KOPT-K1 (cell line): ENCODE results near the gene PPP1R7.

Experiments used
- H3K27ac ChIP-seq: fragments of 200-600 bp; sonication (generic); 2 replicates; pipeline ENCODE4 v1.5.1; 2016; ENCODE audit warnings: antibody characterized with exemption, mild to moderate bottlenecking, low read depth, low read length; ENCODE audit not compliant: poor library complexity, severe bottlenecking
- H3K36me3 ChIP-seq: fragments of 200-600 bp; sonication (generic); 2 replicates; pipeline ENCODE4 v1.5.1; 2017; ENCODE audit warnings: antibody characterized with exemption, mild to moderate bottlenecking, low read length, moderate library complexity; ENCODE audit not compliant: insufficient read depth
- H3K9me3 ChIP-seq: fragments of 200-600 bp; sonication (generic); 2 replicates; pipeline ENCODE4 v1.5.1; 2017; ENCODE audit warnings: antibody characterized with exemption, low read length, mild to moderate bottlenecking; ENCODE audit not compliant: insufficient read depth, poor library complexity, severe bottlenecking

The PPP1R7 gene

DNA sequence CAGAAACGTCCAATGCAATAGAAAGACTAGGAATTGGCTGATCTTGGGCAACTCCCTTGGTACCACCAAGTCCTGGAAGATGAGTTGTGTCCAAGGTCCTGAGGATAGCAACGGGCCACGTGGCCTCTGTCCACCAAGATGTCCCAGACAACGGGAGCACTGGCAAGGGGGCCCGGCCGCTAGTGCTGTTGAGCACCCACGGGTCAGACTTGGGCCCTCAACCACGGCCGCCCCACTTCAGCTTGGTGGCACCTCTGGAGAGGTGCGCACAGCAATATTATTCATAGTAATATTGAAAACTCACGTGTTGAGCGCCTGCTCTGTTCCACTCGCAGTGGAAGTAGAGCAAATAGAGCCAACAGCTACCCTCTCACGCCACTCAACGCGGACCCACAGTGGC is 20.0 kb upstream of the PPP1R7 start:
- H3K36me3 ChIP-seq, result peaks cover 82% of the 10 kb centered on the region
- no peak overlapping the region for H3K27ac ChIP-seq

DNA sequence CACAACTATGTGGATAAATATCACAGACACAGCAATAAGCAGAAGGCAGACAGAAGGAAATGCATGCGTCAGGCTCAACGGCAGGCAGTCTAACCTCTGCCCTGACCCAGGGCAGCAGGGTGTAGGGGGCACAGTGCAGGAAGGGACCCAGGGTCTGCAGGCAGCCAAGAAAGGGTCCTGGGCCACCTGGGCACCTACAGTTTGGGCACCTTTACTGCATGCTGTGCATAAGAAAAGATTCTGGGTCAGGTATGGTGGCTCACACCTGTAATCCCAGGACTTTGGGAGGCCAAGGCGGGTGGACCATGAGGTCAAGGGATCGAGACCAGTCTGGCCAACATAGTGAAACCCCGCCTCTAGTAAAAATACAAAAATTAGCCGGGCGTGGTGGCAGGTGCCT is 18.7 kb upstream of the PPP1R7 start:
- peaks cover 83% of the 10 kb centered on the region for H3K36me3 ChIP-seq

More for the DNA sequence above, 20.0 kb upstream of the PPP1R7 start:
- no peaks in the 10 kb centered on the region for H3K9me3 ChIP-seq

DNA sequence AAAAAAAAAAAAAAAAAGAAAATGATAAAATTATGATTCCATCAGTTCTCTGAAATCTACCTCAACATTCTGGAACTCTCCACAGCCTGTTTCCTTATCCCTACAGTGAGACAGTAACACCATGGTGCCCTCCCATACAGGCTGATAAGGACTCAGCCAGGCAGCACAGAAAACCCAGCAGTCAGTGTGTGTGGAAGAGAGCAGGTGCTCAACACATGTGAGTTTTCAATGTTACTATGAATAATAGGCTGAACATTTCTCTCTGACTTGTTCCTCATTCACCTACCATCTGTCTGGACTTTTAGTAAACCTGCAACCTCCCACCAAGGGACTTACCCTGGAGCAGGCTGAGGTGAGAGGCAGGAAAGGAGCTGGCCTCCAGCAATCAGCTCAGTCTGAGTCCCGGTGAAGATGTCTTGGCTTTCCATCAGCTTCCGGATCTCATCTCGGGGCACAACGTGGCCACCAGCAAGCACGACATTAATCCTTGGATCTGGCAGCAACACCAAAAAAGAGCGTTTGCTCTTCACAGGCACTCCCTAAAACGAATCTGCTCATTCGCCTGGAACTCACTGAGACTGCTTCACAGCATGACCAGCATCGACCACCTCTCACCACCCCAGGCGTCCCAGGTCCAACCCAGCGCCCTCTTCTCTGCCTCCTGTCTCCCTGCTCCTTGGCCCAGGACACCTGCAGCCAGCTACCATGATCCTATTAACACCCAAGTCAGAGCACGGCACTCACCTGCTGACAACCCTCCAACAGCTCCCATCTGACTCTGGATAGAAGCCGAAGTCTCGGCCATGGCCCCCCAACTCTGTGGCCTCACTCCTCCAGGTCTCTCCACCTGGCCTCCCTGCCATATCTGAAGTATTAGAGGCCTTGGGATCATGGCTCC is 17.5 kb upstream of the PPP1R7 start:
- Histone ChIP-seq H3K9me3 (no peaks in the 10 kb centered on the region), H3K27ac (no peak overlapping the region), H3K36me3 (peaks cover 87% of the 10 kb centered on the region)

More for the DNA sequence above, 18.7 kb upstream of the PPP1R7 start:
- Histone ChIP-seq H3K9me3 (no peaks in the 10 kb centered on the region), H3K27ac (no peak overlapping the region)

DNA sequence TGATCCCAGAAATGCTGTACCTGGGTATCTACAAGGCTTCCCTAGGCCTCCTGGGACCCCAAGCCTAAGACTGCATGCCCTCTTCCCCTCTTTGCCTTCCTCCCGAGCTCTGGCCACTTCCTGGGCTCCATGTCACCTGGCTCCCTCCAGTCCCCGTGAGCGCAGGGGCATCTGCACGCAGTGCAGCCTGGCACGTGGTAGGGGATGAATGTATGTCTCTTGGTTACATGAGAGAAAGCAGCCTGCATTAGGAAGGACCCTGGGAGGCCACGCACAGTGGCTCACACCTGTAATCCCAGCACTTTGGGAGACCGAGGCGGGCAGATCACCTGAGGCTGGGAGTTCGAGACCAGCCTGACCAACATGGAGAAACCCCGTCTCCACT is 16.8 kb upstream of the PPP1R7 start:
- Histone ChIP-seq H3K27ac (no peak overlapping the region), H3K36me3 (peaks cover 91% of the 10 kb centered on the region), H3K9me3 (no peaks in the 10 kb centered on the region)

DNA sequence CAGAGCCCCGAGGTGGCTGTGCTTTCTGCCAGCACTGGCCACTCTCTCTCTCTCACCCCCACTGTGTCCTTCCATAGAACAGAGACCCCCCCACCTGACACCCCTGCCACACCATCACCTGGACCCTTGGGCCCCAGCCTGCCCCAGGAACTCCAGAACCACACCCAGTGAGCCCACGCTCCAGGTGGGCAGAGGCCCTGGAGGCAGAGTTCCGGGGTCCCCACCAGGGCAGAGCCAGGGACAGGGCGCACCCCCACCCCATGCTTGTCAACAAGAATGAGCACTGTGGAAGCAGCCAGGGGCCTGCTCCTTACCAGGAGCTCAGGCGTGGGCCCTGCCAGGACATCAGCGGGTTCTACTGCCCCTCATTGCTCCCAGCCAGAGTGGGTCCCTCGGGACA is 15.6 kb upstream of the PPP1R7 start:
- Histone ChIP-seq H3K36me3 (peaks cover 91% of the 10 kb centered on the region), H3K27ac (no peak overlapping the region), H3K9me3 (no peaks in the 10 kb centered on the region)

DNA sequence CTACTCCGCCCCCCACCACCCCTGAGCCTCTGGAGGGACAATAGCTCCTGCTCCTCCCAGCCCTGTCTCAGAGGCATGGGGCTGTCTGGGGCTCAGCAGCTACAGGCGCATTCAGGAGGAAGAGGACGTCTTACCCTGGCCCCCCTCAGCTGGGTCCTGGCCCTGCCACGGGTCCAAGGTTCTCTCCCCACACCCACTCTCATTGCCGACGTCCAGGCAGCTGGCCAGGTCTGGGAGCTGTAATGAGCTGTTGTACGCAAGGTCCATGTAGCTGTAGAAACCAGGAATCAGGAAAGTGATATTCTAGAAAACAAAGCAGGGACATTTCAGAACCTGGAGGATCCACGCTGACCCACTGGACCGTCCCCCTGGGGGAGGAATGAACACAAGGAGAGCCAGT is 14.5 kb upstream of the PPP1R7 start:
- H3K9me3 ChIP-seq, result no peaks in the 10 kb centered on the region
- peaks cover 91% of the 10 kb centered on the region for H3K36me3 ChIP-seq
- H3K27ac ChIP-seq, result no peak overlapping the region

DNA sequence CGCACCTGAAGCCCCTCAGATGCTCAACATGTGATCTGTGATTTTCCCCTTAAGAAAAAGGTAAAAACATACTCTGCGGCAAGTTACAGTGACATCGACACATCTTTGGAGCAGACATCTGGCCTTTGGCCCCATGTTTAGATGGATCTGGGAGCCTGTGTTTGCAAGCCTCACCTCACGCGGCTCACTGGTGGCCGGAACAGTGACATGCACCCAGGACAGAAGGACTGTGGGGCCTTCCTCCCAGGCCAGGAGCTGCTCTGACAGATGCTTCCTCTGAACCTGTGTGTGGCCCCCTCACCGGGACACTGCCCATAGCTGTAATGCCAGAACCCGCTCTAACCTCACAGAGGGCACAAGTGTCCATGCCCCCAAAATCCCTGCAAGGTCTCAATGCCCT is 14.1 kb upstream of the PPP1R7 start:
- H3K36me3 ChIP-seq, result peaks cover 90% of the 10 kb centered on the region
- H3K9me3 ChIP-seq, result no peaks in the 10 kb centered on the region
- H3K27ac ChIP-seq, result no peak overlapping the region

DNA sequence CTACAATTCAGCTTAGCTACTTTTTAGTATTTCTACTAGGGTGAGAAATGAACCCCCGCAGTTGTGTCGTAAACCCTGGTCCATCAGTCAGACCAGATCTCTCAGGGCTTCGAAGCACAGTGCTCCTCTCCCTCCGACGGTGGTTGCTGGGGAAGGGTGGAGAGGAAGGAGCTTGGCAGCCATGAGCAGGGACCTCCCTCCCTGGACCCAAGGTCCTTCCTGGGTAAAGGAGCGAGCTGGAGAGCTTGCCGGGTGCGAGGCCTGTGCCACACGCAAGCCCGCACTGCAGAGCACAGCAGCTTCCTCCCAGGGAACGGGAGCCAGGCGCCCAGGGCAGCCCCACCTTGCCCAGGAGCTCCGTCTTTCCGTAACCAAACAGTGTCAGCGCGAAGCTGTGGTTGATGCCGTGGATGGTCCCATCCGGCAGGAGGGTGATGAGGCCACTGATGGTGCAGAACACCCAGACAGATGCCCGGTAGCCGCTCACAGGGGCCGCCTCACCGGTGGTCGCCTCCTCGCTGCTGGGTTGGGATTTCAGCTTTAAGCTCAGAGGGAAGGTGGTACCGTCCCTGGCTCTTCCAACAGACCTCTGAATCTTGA is 13.5 kb upstream of the PPP1R7 start:
- peaks cover 88% of the 10 kb centered on the region for H3K36me3 ChIP-seq

DNA sequence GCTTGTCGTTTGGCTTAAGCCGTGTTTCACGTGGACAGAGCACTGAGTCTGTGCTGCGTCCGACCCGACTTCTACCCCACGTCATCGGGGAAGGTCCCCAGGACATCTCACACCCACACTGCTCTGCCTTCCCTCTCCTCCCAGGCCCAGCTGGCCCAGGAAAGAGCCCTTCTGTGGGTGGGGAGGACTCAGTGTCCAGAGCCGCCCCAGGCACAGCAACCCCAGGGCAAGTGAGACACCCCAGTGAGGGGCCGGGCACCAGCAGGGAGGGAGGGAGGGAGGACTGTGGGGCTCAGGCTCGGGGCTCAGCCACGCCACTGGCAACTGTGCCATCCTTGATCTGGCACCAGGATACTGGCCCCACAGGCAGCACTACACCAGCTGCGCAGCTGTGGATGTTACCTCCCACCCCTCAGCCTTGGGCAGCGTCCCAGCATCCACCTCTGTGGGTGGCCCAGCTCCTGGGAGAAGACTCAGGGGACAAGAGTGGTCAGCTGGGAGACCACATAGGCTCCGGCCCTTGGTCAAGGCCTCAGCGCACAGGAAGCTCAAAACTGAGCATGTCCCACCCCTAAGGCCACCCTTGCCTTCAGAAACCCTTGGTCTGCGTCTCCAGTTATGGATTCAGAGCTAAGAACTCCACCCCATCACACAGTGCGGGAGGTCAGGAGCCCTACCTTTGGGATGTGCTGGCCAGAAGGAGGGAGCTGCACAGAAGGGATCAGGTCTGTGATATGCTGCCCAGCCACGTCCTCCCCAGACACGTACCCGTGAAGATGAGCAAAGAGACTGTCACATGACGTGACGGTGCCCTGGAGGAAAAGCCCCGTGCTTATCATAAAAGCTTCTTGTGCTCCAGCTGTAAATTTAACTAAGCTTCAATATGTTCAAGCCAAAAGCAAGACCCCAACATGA is 12.7 kb upstream of the PPP1R7 start:
- Histone ChIP-seq H3K27ac (no peak overlapping the region), H3K9me3 (no peaks in the 10 kb centered on the region), H3K36me3 (peaks cover 93% of the 10 kb centered on the region)

More for the DNA sequence above, 13.5 kb upstream of the PPP1R7 start:
- Histone ChIP-seq H3K27ac (no peak overlapping the region), H3K9me3 (no peaks in the 10 kb centered on the region)

DNA sequence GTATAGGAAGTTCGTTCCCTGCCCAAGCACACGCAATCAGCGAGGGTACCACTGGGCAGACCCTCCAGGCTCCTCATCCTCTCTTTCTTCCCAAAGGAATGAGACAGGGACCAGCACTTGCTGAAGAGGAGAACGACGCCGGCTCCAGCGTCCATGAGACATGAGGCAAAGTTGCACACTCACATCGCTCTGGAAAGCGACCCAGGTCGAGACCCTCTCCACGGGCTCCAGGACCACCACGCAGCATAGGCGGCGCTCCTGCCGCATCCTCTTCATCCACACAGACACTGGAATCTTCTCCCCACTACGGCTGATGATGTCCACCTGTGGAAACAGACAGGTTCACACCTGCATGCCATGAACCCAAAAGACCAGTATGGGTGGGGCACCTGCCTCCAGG is 11.8 kb upstream of the PPP1R7 start:
- Histone ChIP-seq H3K9me3 (no peaks in the 10 kb centered on the region), H3K27ac (no peak overlapping the region), H3K36me3 (peaks cover 87% of the 10 kb centered on the region)

DNA sequence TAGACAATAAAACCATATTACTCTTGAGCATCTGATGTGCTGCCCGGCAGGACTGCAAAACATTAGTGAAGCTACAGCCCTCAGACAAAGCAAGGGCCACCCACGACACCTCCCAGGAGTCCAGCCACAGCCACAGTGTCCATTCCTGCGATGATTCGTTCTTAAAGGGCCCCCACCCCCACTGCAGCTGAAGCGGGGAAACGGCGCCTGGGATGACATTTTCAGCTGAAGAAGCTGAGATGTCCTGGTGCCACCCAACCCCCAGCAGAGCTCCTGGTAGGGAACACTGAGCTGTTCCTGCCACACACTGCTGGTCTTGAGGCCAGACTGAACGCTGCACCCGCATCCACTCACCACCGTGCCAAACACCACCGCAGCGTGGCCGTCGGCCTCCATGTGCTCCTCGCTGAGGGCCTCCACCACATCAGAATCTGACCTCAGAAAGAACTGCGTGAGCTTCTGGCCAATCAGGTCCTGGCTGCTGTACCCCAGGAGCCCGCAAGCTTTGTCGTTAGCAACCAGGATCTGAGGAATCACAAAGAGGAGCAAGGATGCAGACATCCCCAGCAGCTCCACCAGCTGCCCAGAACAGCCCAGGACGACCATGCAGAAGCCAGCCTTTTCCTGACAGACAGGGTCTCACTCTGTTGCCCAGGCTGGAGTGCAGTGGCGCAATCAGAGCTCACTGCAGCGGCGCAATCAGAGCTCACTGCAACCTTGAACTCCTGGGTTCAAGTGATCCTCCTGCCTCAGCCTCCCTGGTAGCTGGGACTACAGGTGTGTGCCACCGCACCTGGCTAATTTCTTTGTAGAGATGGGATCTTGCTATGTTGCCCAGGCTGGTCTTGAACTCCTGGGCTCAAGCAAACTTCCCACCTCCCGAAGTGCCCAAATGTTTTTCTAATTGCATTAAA is 10.5 kb upstream of the PPP1R7 start:
- peaks cover 84% of the 10 kb centered on the region for H3K36me3 ChIP-seq
- H3K9me3 ChIP-seq, result no peaks in the 10 kb centered on the region
- H3K27ac ChIP-seq, result no peak overlapping the region

DNA sequence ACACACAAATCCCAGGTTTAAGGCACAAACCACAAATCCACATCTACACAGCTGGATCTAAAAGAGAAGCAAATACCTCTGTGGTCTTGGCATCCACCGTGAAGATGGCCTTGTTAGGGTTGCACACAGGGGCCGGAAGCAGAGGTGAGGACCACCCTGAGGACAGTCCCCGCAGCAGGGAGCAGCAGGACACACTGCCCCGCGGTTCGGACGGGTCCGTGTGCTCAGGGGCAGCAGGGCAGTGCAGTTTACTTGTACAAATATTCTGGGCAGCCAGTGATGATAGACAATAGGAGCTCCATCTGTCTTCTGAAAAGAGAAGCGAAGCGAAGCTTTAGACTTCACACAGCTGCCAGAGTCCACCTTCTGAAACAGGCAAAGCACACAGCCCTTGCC is 9.8 kb upstream of the PPP1R7 start:
- no peak overlapping the region for H3K27ac ChIP-seq
- H3K9me3 ChIP-seq, result no peaks in the 10 kb centered on the region
- peaks cover 78% of the 10 kb centered on the region for H3K36me3 ChIP-seq

DNA sequence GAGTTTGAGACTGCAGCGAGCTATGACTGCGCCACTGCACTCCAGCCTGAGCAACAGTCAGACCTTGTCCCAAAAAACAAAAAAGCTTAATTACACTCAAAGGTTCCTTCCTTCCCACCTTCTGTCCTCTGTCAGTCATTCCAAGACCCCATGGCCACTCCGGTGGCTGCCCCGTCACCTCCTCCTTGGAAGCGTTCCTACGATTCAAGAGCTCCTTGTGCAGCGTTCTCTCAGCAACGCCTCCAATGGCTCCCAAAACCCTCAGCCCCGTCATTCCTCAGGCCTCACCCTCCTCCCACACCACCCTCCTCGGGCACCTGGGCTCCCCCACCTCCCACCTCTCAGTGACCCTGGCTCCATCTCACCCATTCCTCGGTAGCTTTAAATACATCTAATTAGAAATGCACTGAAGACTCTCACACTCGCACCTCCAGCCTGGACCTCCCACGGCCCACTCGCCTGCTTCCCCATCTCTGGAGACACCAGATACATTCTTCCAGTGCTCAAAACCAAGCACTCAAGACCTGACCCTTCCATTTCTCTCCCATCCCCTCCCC is 9.0 kb upstream of the PPP1R7 start:
- Histone ChIP-seq H3K27ac (no peak overlapping the region), H3K36me3 (peaks cover 69% of the 10 kb centered on the region), H3K9me3 (no peaks in the 10 kb centered on the region)

DNA sequence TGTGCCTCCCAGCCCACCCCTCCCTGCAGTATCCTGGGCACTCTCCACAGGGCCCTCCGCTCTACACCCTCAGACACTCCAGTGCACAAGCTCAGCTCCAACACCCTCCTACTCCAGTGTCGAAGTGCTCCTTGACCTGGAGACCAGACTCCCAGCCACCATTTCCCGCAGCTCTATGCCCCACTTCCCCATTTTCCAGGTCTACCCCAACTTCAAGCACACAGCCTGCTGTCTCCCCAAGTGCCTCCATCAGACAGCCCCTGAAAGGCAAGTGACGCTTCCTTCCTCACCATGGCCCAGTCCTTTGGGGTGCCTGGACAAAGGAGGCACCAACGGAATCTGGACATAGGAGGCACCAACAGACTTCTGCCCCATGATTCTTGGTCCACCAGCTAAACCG is 8.2 kb upstream of the PPP1R7 start:
- no peaks in the 10 kb centered on the region for H3K9me3 ChIP-seq
- peaks cover 62% of the 10 kb centered on the region for H3K36me3 ChIP-seq
- H3K27ac ChIP-seq, result no peak overlapping the region
